Spinal cord (tissue), 10 donors: ENCODE results near the gene TEDDM1. TPM values are rescaled to one million over a fixed set of nuclear protein-coding genes. Genes with fewer than 3 reads are reported as not detected.
A peak's percentile ranks its signal among the peaks of the same experiment; 100 is the strongest.

Experiments used
- DNase-seq, 6 donors: peaks; one replicate each; pipeline versions ENCODE4 v3.0.0 to v3.0.0-alpha.2; 2013 to 2015; ENCODE audit warnings: low spot score in 6 of 6, low read depth in 4 of 6
- H3K27ac ChIP-seq: one replicate; pipeline ENCODE4 v1.5.1; 2013; ENCODE audit warnings: low read depth, low read length, control low read depth
- H3K27me3 ChIP-seq: one replicate; pipeline ENCODE4 v1.6.1; 2013; ENCODE audit warnings: low read length; ENCODE audit not compliant: control insufficient read depth, insufficient read depth
- H3K36me3 ChIP-seq: one replicate; pipeline ENCODE4 v1.6.1; 2013; ENCODE audit warnings: low read length; ENCODE audit not compliant: control insufficient read depth, insufficient read depth
- H3K4me1 ChIP-seq: one replicate; pipeline ENCODE4 v1.6.1; 2013; ENCODE audit warnings: low read length; ENCODE audit not compliant: control insufficient read depth, insufficient read depth
- H3K4me3 ChIP-seq: one replicate; pipeline ENCODE4 v1.5.1; 2013; ENCODE audit warnings: low read depth, low read length, control low read depth
- H3K9me3 ChIP-seq: one replicate; pipeline ENCODE4 v1.6.1; 2013; ENCODE audit warnings: low read length; ENCODE audit not compliant: control insufficient read depth, insufficient read depth
- WGBS: methylation state at CpG from one replicate; pipeline ENCODE4 v1.1.5; 2013; ENCODE audit warnings: missing lambda C conversion rate; ENCODE audit not compliant: insufficient coverage; 5-methylcytosine and 5-hydroxymethylcytosine counted together
- polyA plus RNA-seq, 2 donors: library from polyadenylated mRNA; unstranded; fragments of 120-200 nt; gene quantifications; one replicate each; pipeline ENCODE4 v1.2.1, GENCODE V29; 2013; ENCODE audit not compliant: insufficient read length in 2 of 2
- total RNA-seq, 2 donors: library from RNA; depleted of rRNA in 1 of 2; stranded (reverse); fragments of 120-200 nt in 1 of 2; fragments of >200 nt in 1 of 2; gene quantifications; one replicate each; pipeline versions ENCODE4 v1.2.3 to v1.2.4, GENCODE V29; 2013 to 2014
- donor health status: healthy.

The TEDDM1 gene
- total and polyA plus RNA-seq, 4 donors: 0.12 TPM; not detected in 3

GRCh38 chr1:182391362-182392049, 9.0 kb downstream of the TEDDM1 start, which contains the start of gene GLUL:
GLUL (minus strand) TSS chr1:182391790; CDS start chr1:182388737, 3,053 bp downstream.
- no peaks in the 10 kb centered on the region for H3K9me3 ChIP-seq
- DNase-seq: peak; percentile 86 to 98 (median 91)
- peaks cover 25% of the 10 kb centered on the region for H3K36me3 ChIP-seq
- peak within 1 kb of the TSS; percentile 71 for H3K4me3 ChIP-seq
- no peaks in the 10 kb centered on the region for H3K27me3 ChIP-seq
- peak within 1 kb of the TSS; percentile 91 for H3K27ac ChIP-seq
- H3K4me1 ChIP-seq: peaks cover 16% of the 10 kb centered on the region
- WGBS: under 1% methylated on average over 64 of the region's 70 CpGs

DNA sequence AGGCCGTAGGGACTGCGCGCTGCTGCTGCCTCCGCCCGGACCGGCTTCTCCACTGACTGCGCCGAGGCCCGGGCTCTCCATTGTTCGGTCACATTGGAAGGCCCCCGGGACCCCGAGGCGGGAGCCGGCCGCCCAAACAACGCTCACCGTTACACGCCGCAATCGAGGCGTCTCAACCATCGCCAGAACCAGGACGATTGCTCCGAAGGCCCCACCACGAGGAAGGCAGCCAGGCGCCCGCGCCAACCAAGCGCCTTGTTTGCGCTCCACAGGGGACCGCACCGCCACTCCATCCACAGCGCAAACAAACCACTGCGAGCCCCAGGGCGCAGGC, 9.5 kb downstream of the TEDDM1 start:
- peak overlapping the region; percentile 71 for H3K4me3 ChIP-seq
- peaks cover 30% of the 10 kb centered on the region for H3K36me3 ChIP-seq
- peaks cover 16% of the 10 kb centered on the region for H3K4me1 ChIP-seq
- peak overlapping the region; percentile 80 for H3K27ac ChIP-seq
- H3K27me3 ChIP-seq: no peaks in the 10 kb centered on the region
- WGBS: under 1% methylated on average over 35 of the region's 35 CpGs
- H3K9me3 ChIP-seq: no peaks in the 10 kb centered on the region
- peak in 2 of 6 donors; percentile 47 to 70 for DNase-seq

GRCh38 chr1:182389619-182390047, 10.8 kb downstream of the TEDDM1 start:
- peak overlapping the region; percentile 80 for H3K27ac ChIP-seq
- peak overlapping the region; percentile 71 for H3K4me3 ChIP-seq
- H3K9me3 ChIP-seq: no peaks in the 10 kb centered on the region
- WGBS: 0% methylated on average over 12 of the region's 13 CpGs
- H3K4me1 ChIP-seq: peaks cover 21% of the 10 kb centered on the region
- H3K27me3 ChIP-seq: no peaks in the 10 kb centered on the region
- H3K36me3 ChIP-seq: peaks cover 38% of the 10 kb centered on the region
- DNase-seq: peak in 1 of 6 donors; percentile 50

DNA sequence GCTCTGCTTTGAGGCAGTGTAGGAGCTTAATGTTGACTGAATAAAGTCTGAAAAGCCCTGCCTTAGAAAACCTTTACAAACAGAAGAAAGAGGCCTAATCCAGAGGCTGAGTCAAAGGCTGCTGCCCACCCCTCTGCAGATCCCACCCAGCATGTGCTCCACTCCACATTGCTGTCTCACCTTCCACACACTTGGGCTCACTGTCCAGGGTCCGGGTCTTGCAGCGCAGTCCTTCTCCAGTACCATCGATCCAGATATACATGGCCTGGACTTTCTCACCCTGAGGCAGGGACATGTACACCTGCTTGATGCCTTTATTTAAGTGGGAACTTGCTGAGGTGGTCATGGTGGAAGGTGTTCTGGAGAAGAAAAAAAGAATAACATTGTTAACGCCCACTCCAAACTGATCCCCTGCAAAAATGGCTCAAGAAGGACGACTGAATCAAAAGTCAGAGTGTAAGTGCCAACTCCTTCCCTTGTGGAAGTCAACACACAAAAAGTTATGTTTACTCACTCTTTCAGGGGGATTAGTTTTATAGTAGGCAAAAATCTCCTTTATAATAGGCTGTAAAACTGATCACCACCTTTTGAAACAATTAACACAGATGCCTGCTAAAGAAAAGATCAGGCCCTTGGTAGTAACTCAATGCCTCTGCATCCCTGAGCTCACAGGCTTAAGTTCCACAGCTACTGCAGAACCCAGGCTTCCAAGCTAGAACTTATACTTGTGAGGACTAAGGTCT, 11.9 kb downstream of the TEDDM1 start:
- Histone ChIP-seq H3K36me3 (peaks cover 46% of the 10 kb centered on the region), H3K27ac (peak overlapping the region; percentile 13)
- 83% methylated on average over 2 of the region's 5 CpGs for WGBS

DNA sequence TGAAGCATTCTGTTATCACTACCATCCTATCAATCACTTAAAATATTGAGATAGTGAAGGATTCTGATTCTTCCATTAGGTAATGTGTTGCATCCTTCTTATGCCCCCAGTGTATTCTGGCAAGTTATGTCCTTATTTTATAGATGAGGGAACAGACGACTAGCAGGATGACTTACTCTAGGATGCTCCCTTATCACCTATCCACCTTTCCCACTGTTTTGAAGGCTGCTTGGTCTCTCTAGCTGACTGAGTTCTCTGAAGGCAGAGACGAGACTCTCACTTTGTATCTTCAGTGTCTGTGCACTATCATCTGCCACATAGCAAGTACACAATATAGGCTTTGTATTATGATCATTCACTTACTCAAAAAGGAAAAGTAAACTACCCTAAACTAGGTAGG, 12.9 kb downstream of the TEDDM1 start:
- H3K27ac ChIP-seq: no peak overlapping the region
- WGBS: no CpG with 5 or more reads among the region's 2 CpGs
- H3K9me3 ChIP-seq: no peaks in the 10 kb centered on the region
- peaks cover 21% of the 10 kb centered on the region for H3K4me1 ChIP-seq
- H3K36me3 ChIP-seq: peaks cover 46% of the 10 kb centered on the region
- H3K27me3 ChIP-seq: no peaks in the 10 kb centered on the region
- peak overlapping the region; percentile 16 for H3K4me3 ChIP-seq
- no peak for DNase-seq

More for the DNA sequence above, 11.9 kb downstream of the TEDDM1 start:
- Histone ChIP-seq H3K9me3 (no peaks in the 10 kb centered on the region), H3K27me3 (no peaks in the 10 kb centered on the region), H3K4me3 (peak overlapping the region; percentile 71), H3K4me1 (peaks cover 21% of the 10 kb centered on the region)
- DNase-seq: no peak

DNA sequence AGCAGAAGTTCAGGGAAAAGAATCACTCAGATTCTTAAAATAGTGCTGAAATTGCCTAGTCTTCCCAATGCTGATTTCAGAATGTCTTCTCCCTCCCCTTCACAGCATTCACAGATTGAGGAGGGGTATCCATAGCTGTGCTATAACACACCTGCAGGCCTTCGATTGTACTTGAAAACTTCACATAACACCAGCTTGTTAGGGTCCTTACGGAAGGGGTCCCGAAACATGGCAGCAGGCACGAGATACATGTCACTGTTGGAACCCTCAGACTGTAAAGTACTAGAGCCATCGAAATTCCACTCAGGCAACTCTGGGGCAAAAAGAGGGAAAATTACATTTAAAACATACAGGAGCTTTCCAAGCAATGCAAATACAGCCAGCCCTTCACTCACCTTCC, 13.5 kb downstream of the TEDDM1 start:
- Histone ChIP-seq H3K27me3 (no peaks in the 10 kb centered on the region), H3K27ac (no peak overlapping the region), H3K9me3 (no peaks in the 10 kb centered on the region), H3K4me3 (no peak overlapping the region), H3K4me1 (peaks cover 21% of the 10 kb centered on the region), H3K36me3 (peaks cover 46% of the 10 kb centered on the region)
- whole genome bisulfite sequencing: 93% methylated on average over 3 of the region's 5 CpGs
- no peak for DNase-seq

DNA sequence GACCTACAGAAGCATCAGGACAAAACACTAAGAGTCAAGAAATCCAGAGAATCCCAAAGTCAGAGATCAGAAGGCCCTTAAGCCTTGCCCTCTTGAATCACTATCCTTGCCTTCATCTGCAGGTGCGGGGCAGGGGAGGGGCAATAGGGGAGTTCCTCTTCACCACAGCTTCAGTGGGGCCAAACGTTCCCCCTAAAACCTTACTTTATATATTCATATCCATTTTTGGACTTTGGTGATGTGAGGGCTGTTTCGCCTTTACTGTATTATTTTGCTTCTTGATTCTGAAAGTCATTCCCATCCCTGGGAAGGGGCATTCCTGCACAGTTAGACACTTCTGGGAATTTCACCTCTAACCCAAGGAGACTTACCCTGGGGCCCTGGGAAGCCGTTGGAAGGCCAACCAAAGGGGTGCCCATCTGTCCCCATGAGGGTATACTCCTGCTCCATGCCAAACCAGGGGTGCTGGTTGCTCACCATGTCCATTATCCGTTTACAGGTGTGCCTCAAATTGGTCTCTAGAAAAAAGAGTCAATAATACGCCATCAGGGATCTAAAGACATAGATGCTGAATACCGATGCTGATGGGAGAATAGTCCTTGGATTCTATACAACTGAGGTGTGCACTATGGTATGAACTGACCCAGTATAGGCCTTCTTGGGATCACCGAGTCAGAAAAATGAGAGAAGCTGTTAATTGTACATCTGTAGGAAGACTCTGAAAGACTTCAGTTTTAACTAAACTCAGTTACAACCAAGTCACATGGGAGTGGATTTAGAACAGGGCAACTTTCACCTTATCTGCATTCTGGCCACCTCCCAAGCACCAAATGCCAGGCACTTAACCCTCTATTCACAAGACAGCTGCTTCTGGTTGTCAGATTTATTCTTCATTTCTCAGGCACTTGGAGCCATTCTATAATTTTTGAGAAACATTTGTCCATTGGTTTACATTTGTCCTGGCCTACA, 14.3 kb downstream of the TEDDM1 start:
- H3K27ac ChIP-seq: no peak overlapping the region
- no peak for DNase-seq
- no peaks in the 10 kb centered on the region for H3K9me3 ChIP-seq
- peaks cover 21% of the 10 kb centered on the region for H3K4me1 ChIP-seq
- no peaks in the 10 kb centered on the region for H3K27me3 ChIP-seq
- peaks cover 46% of the 10 kb centered on the region for H3K36me3 ChIP-seq
- no peak overlapping the region for H3K4me3 ChIP-seq
- WGBS: 98% methylated on average over 4 of the region's 8 CpGs

GRCh38 chr1:182384387-182384960, 16.0 kb downstream of the TEDDM1 start:
- no peak overlapping the region for H3K27ac ChIP-seq
- H3K4me1 ChIP-seq: peaks cover 11% of the 10 kb centered on the region
- no peaks in the 10 kb centered on the region for H3K27me3 ChIP-seq
- H3K4me3 ChIP-seq: no peak overlapping the region
- 96% methylated on average over 14 of the region's 19 CpGs for WGBS
- no peak for DNase-seq
- H3K9me3 ChIP-seq: no peaks in the 10 kb centered on the region
- H3K36me3 ChIP-seq: peaks cover 37% of the 10 kb centered on the region

DNA sequence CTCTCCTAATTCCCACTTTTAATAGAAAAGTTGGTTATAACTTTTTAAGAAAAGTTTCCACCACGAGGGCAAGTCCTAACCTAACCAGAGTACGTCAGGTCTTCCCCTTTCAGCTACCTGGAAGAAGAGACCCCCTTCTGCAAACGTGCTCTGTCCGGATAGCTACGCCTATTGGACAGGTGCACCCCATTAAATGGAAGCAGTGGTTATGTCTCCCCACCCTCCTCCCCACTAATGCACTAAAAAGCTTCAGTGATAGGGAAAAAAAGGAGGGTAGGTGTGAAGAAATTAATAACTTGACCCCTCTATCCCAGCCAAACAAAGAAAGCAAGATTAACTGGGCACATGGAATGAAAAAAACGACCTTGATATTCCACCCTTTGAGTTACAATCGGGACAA, 16.5 kb downstream of the TEDDM1 start:
- no peaks in the 10 kb centered on the region for H3K9me3 ChIP-seq
- H3K4me1 ChIP-seq: peaks cover 11% of the 10 kb centered on the region
- H3K36me3 ChIP-seq: peaks cover 37% of the 10 kb centered on the region
- no peak for DNase-seq
- no peak overlapping the region for H3K27ac ChIP-seq
- WGBS: 100% methylated on average over 2 of the region's 7 CpGs
- H3K4me3 ChIP-seq: no peak overlapping the region
- no peaks in the 10 kb centered on the region for H3K27me3 ChIP-seq
